HG03045 (cell line): ENCODE results near the gene HS3ST3B1.
A peak's percentile ranks its signal among the peaks of the same experiment; 100 is the strongest.

Source experiments
- ATAC-seq: cut with Tn5 transposase; IDR thresholded peaks from one replicate; pipeline ENCODE4 v1.9.1; 2021; ENCODE audit warnings: mild to moderate bottlenecking, moderate library complexity; ENCODE audit not compliant: unreplicated experiment

Gene HS3ST3B1

GRCh38 chr17:14320098-14320497, 19.2 kb downstream of the HS3ST3B1 start:
- no peak for ATAC-seq

GRCh38 chr17:14320734-14321475, 20.0 kb downstream of the HS3ST3B1 start:
- ATAC-seq: no peak

GRCh38 chr17:14321476-14321949, 20.6 kb downstream of the HS3ST3B1 start:
- no peak for ATAC-seq

GRCh38 chr17:14321980-14322776, 21.3 kb downstream of the HS3ST3B1 start:
- ATAC-seq: no peak

- no peak for ATAC-seq
Measured at GRCh38 chr17:14323522-14323981, 22.7 kb downstream of the HS3ST3B1 start.

- no peak for ATAC-seq
Measured at GRCh38 chr17:14325618-14326167, 24.8 kb downstream of the HS3ST3B1 start.

GRCh38 chr17:14329900-14330491, 29.1 kb downstream of the HS3ST3B1 start:
- no peak for ATAC-seq

- no peak for ATAC-seq
Measured at GRCh38 chr17:14330492-14330962, 29.6 kb downstream of the HS3ST3B1 start.

- ATAC-seq: no peak
Measured at GRCh38 chr17:14331225-14331981, 30.5 kb downstream of the HS3ST3B1 start.

GRCh38 chr17:14331982-14332298, 31.1 kb downstream of the HS3ST3B1 start:
- ATAC-seq: no peak

- no peak for ATAC-seq
Measured at GRCh38 chr17:14332331-14332730, 31.4 kb downstream of the HS3ST3B1 start.

- no peak for ATAC-seq
Measured at GRCh38 chr17:14333506-14333905, 32.6 kb downstream of the HS3ST3B1 start.

- no peak for ATAC-seq
Measured at GRCh38 chr17:14334276-14334840, 33.5 kb downstream of the HS3ST3B1 start.

- ATAC-seq: no peak
Measured at GRCh38 chr17:14334919-14335318, 34.0 kb downstream of the HS3ST3B1 start.

GRCh38 chr17:14336418-14336817, 35.5 kb downstream of the HS3ST3B1 start:
- no peak for ATAC-seq

GRCh38 chr17:14337596-14338079, 36.8 kb downstream of the HS3ST3B1 start:
- ATAC-seq: peak; percentile 85

GRCh38 chr17:14340857-14341754, 40.2 kb downstream of the HS3ST3B1 start:
- no peak for ATAC-seq

GRCh38 chr17:14341866-14342265, 41.0 kb downstream of the HS3ST3B1 start:
- no peak for ATAC-seq

- ATAC-seq: no peak
Measured at GRCh38 chr17:14346801-14347200, 45.9 kb downstream of the HS3ST3B1 start.
